ENCODE data around the gene FUBP3. TPM values are rescaled to one million over a fixed set of nuclear protein-coding genes. Genes with fewer than 3 reads are reported as not detected.

FUBP3 gene
- total and polyA plus RNA-seq, 2 experiments from 2014 or later, result 42.5 to 74.8 TPM

GRCh38 chr9:130555968-130556367, 23.4 kb upstream of the FUBP3 start:
- H3K27ac ChIP-seq (ENCODE audit: low read depth), result no peak overlapping the region
- no peaks in the 10 kb centered on the region for H3K36me3 ChIP-seq (ENCODE audit: insufficient read depth)
- no peak overlapping the region for H3K4me2 ChIP-seq
- no peak overlapping the region for H3K4me3 ChIP-seq
- peak; percentile 67 for ATAC-seq
- H3F3A ChIP-seq (replicated peaks; ENCODE audit: low read depth), result no peaks in the 10 kb centered on the region
- no peaks in the 10 kb centered on the region for H3K4me1 ChIP-seq (ENCODE audit: insufficient read depth)
- H3K79me2 ChIP-seq (replicated peaks; ENCODE audit: insufficient read depth), result no peaks in the 10 kb centered on the region
- peaks cover 7% of the 10 kb centered on the region for H3K4me1 Mint-ChIP-seq
- no peaks in the 10 kb centered on the region for H3K27me3 ChIP-seq (ENCODE audit: insufficient read depth)
- no peaks in the 10 kb centered on the region for H4K20me1 ChIP-seq (replicated peaks; ENCODE audit: insufficient read depth)
- no peak overlapping the region for H3K4me3 Mint-ChIP-seq
- peaks cover 31% of the 10 kb centered on the region for H3K27me3 Mint-ChIP-seq (ENCODE audit: insufficient read depth, low read depth, poor library complexity)
- no peaks in the 10 kb centered on the region for H3K9me2 ChIP-seq (ENCODE audit: insufficient read depth)
- no peaks in the 10 kb centered on the region; the same call in 2 of the 3 replicates for H3K9me3 Mint-ChIP-seq
- no peak for DNase-seq (ENCODE audit: low spot score)
- no peaks in the 10 kb centered on the region for H3K36me3 Mint-ChIP-seq (ENCODE audit: low read depth)
- TF ChIP-seq EZH2phosphoT487 (IDR thresholded peaks at IDR 0.05; ENCODE audit: unreplicated experiment), result no peak
- no peak for TF ChIP-seq CREB1 (CRISPR knock-in tag; IDR thresholded peaks at IDR 0.05; ENCODE audit: low read depth)
- no peak for TF ChIP-seq POLR2AphosphoS5 (IDR thresholded peaks at IDR 0.05; ENCODE audit: low read depth)
- TF ChIP-seq STAT1 (IDR thresholded peaks at IDR 0.05; ENCODE audit: unreplicated experiment), result no peak
- TF ChIP-seq ZNF462 (CRISPR knock-in tag; IDR thresholded peaks at IDR 0.05), result no peak
- TF ChIP-seq ZNF114 (CRISPR knock-in tag; IDR thresholded peaks at IDR 0.05), result no peak
- TF ChIP-seq REST (IDR thresholded peaks at IDR 0.05; ENCODE audit: unreplicated experiment), result no peak
- no peak for TF ChIP-seq NANOG (IDR thresholded peaks at IDR 0.05; ENCODE audit: borderline replicate concordance)
- no peak for TF ChIP-seq EZH2 (IDR thresholded peaks at IDR 0.05; ENCODE audit: low read depth, unreplicated experiment)
- no peak for TF ChIP-seq ETS1 (IDR thresholded peaks at IDR 0.05)
- TF ChIP-seq JUNB (IDR thresholded peaks at IDR 0.05; ENCODE audit: unreplicated experiment), result no peak
- no peak for TF ChIP-seq ZNF331 (CRISPR knock-in tag; IDR thresholded peaks at IDR 0.05; ENCODE audit: low read depth)
- no peak for TF ChIP-seq CTCF (conservative IDR thresholded peaks at IDR 0.05; ENCODE audit: low read depth in 2 of 2)
- H2AFZ ChIP-seq, result 0 out of 2 replicates have a peak overlapping the region, but pooled peaks have one; percentile 18
- H3K27ac Mint-ChIP-seq, result no peak overlapping the region
